Raji (cell line): ENCODE measurements around the gene GPRC5D.

Experiments
- POLR2A ChIP-seq: IDR thresholded peaks from 2 replicates; pipeline ENCODE4 v1.6.1; 2011; ENCODE audit warnings: low read depth, low read length, control low read depth; ENCODE audit not compliant: insufficient read depth

Gene GPRC5D

GRCh38 chr12:12927211-12928079 is 24.5 kb downstream of the GPRC5D start:
- TF ChIP-seq POLR2A: no peak

- TF ChIP-seq POLR2A: no peak
Observed at GRCh38 chr12:12926571-12927071, 25.3 kb downstream of the GPRC5D start.

- no peak for TF ChIP-seq POLR2A
Observed at GRCh38 chr12:12925388-12925787, 26.6 kb downstream of the GPRC5D start.

GRCh38 chr12:12924169-12924568 is 27.8 kb downstream of the GPRC5D start:
- TF ChIP-seq POLR2A: no peak

GRCh38 chr12:12922978-12923377 is 29.0 kb downstream of the GPRC5D start:
- no peak for TF ChIP-seq POLR2A

- no peak for TF ChIP-seq POLR2A
Observed at GRCh38 chr12:12922191-12922616, 29.8 kb downstream of the GPRC5D start.

- no peak for TF ChIP-seq POLR2A
Observed at GRCh38 chr12:12919666-12920435, 32.1 kb downstream of the GPRC5D start.

GRCh38 chr12:12918781-12919389 is 33.1 kb downstream of the GPRC5D start:
- no peak for TF ChIP-seq POLR2A

- TF ChIP-seq POLR2A: no peak
Observed at GRCh38 chr12:12917517-12917916, 34.5 kb downstream of the GPRC5D start.

GRCh38 chr12:12916135-12916944 is 35.6 kb downstream of the GPRC5D start:
- TF ChIP-seq POLR2A: no peak

- TF ChIP-seq POLR2A: no peak
Observed at GRCh38 chr12:12915656-12916055, 36.3 kb downstream of the GPRC5D start.

GRCh38 chr12:12912711-12913110 is 39.3 kb downstream of the GPRC5D start:
- TF ChIP-seq POLR2A: no peak

GRCh38 chr12:12909995-12910420 is 42.0 kb downstream of the GPRC5D start:
- TF ChIP-seq POLR2A: no peak

GRCh38 chr12:12909228-12909994 is 42.6 kb downstream of the GPRC5D start:
- no peak for TF ChIP-seq POLR2A
